22Rv1 (cell line): ENCODE results near the gene CST7.

ENCODE experiments used
- ZFX ChIP-seq: fragments of 450-650 bp; IDR thresholded peaks from 2 replicates; pipeline ENCODE4 v1.6.1; 2017; ENCODE audit warnings: antibody characterized with exemption, borderline replicate concordance
- TF ChIP-seq, protein P1 (sequence below): fragments of 450-650 bp; IDR thresholded peaks from 2 replicates; pipeline ENCODE4 v1.5.1; 2017; ENCODE audit warnings: mild to moderate bottlenecking

DNA sequence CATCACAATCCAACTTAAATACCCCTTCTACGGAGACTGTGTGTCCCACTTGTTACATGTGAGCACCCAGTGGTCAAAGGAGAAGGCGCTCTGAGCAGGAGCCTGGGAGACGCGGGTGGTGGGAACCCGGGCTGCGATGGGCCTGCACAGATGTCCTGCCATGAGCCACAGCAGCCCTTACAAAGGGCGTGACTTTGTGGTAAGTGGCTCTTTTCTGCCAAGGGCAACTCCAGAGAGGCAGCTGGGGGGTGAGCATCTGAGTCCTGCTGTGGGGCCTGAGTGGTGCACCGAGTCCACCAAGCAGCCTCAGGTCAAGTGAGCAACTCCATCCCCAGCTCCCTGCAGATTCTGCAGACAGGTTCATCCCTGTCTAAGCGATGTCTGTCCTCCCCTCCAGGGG lies 33.6 kb upstream of the CST7 start:
- TF ChIP-seq, protein P1, sequence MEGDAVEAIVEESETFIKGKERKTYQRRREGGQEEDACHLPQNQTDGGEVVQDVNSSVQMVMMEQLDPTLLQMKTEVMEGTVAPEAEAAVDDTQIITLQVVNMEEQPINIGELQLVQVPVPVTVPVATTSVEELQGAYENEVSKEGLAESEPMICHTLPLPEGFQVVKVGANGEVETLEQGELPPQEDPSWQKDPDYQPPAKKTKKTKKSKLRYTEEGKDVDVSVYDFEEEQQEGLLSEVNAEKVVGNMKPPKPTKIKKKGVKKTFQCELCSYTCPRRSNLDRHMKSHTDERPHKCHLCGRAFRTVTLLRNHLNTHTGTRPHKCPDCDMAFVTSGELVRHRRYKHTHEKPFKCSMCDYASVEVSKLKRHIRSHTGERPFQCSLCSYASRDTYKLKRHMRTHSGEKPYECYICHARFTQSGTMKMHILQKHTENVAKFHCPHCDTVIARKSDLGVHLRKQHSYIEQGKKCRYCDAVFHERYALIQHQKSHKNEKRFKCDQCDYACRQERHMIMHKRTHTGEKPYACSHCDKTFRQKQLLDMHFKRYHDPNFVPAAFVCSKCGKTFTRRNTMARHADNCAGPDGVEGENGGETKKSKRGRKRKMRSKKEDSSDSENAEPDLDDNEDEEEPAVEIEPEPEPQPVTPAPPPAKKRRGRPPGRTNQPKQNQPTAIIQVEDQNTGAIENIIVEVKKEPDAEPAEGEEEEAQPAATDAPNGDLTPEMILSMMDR, result no peak
- no peak for TF ChIP-seq ZFX
